Sigmoid colon (tissue), 7 donors: ENCODE data around the gene OR8B4. TPM values are rescaled to one million over a fixed set of nuclear protein-coding genes. Genes with fewer than 3 reads are reported as not detected.

Experiments
- DNase-seq: peaks from one replicate; pipeline ENCODE4 v3.0.0-alpha.2; 2019
- H3K27ac ChIP-seq, 4 donors: fragments of 200-600 bp; sonication (generic); one replicate each; pipeline ENCODE4 v1.5.1; 2016 to 2019; ENCODE audit warnings: mild to moderate bottlenecking in 1 of 4
- H3K27me3 ChIP-seq, 3 donors: fragments of 200-600 bp; sonication (generic); one replicate each; pipeline ENCODE4 v1.5.1; 2019; ENCODE audit warnings: mild to moderate bottlenecking in 1 of 3
- H3K36me3 ChIP-seq, 4 donors: fragments of 200-600 bp; sonication (generic); one replicate each; pipeline ENCODE4 v1.5.1; 2016 to 2019
- H3K4me1 ChIP-seq, 4 donors: fragments of 200-600 bp; sonication (generic); one replicate each; pipeline ENCODE4 v1.5.1; 2017 to 2019
- H3K4me3 ChIP-seq, 4 donors: fragments of 200-600 bp; sonication (generic); one replicate each; pipeline ENCODE4 v1.5.1; 2017 to 2019; ENCODE audit warnings: mild to moderate bottlenecking in 2 of 4, moderate library complexity in 1 of 4
- H3K9me3 ChIP-seq, 4 donors: fragments of 200-600 bp in 3 of 4; sonication (generic) in 3 of 4; one replicate each; pipeline versions ENCODE4 v1.5.1 to v1.6.1; 2013 to 2019
- CTCF ChIP-seq, 4 experiments: fragments of 450-650 bp in 3 of 4; fragments of 200-600 bp in 1 of 4; IDR thresholded peaks; one replicate each; pipeline ENCODE4 v1.5.1; 2016 to 2019; ENCODE audit warnings: antibody characterized with exemption in 4 of 4, mild to moderate bottlenecking in 3 of 4, moderate library complexity in 2 of 4
- EP300 ChIP-seq, 4 donors: sonication (generic); formaldehyde crosslinking; IDR thresholded peaks; one replicate each; pipeline ENCODE4 v1.6.1; 2017; ENCODE audit warnings: antibody characterized with exemption in 4 of 4
- POLR2A ChIP-seq, 2 donors: fragments of 450-650 bp; IDR thresholded peaks; one replicate each; pipeline ENCODE4 v1.6.1; 2016; ENCODE audit warnings: antibody characterized with exemption in 2 of 2, mild to moderate bottlenecking in 2 of 2, moderate library complexity in 2 of 2
- POLR2AphosphoS5 ChIP-seq, 4 donors: sonication (generic); formaldehyde crosslinking; IDR thresholded peaks; one replicate each; pipeline ENCODE4 v1.6.1; 2017; ENCODE audit warnings: antibody characterized with exemption in 4 of 4
- WGBS, 2 donors: extraction: QIAGEN DNeasy Blood & Tissue Kit; methylation state at CpG; one replicate each; pipeline ENCODE4 v1.1.7; 2013; 5-methylcytosine and 5-hydroxymethylcytosine counted together
- intact Hi-C: fragments of 100-400 bp; cut with DNase I; formaldehyde crosslinking; loops from one replicate; pipeline ENCODE4 v1.15.1; 2023
- polyA plus RNA-seq, 3 donors: library from polyadenylated mRNA; stranded (reverse); fragments of 200-250 nt; gene quantifications; one replicate each; pipeline ENCODE4 v1.2.3, GENCODE V29; 2013
- total RNA-seq, 4 donors: library from RNA; depleted of rRNA; stranded (reverse); fragments of >200 nt; gene quantifications; one replicate each; pipeline ENCODE4 v1.1.0, GENCODE V29; 2016
- donor health status: healthy with polysubstance abuse.
- donor health status: Bipolar disorder and iron deficiency.
- donor health status: healthy.

OR8B4 gene
- total and polyA plus RNA-seq, 7 donors = not detected

- WGBS, 2 donors = 72 to 84% methylated on average over 8 of the region's 8 CpGs
- TF ChIP-seq POLR2A (IDR thresholded peaks at IDR 0.05) = no peak
- no peak for TF ChIP-seq POLR2AphosphoS5 (IDR thresholded peaks at IDR 0.05)
- TF ChIP-seq EP300 (IDR thresholded peaks at IDR 0.05) = no peak
- TF ChIP-seq CTCF (IDR thresholded peaks at IDR 0.05) = no peak
- H3K4me1 ChIP-seq = no peaks in the 10 kb centered on the region
These were observed 42.8 kb upstream of the OR8B4 start for GRCh38 chr11:124467381-124467927.

GRCh38 chr11:124465368-124465767 is 40.7 kb upstream of the OR8B4 start:
- H3K4me1 ChIP-seq = no peaks in the 10 kb centered on the region
- intact Hi-C loops = no loop called here
- H3K36me3 ChIP-seq = no peaks in the 10 kb centered on the region
- DNase-seq = no peak
- no peaks in the 10 kb centered on the region for H3K9me3 ChIP-seq
- no peak for TF ChIP-seq POLR2AphosphoS5 (IDR thresholded peaks at IDR 0.05)
- no peak for TF ChIP-seq EP300 (IDR thresholded peaks at IDR 0.05)
- TF ChIP-seq CTCF (IDR thresholded peaks at IDR 0.05) = no peak
- no peak for TF ChIP-seq POLR2A (IDR thresholded peaks at IDR 0.05)
- H3K27ac ChIP-seq = no peak overlapping the region
- 83% methylated on average over 4 of the region's 4 CpGs for WGBS, 2 donors
- H3K4me3 ChIP-seq = no peak overlapping the region
- H3K27me3 ChIP-seq = no peaks in the 10 kb centered on the region

More at GRCh38 chr11:124467381-124467927, 42.8 kb upstream of the OR8B4 start:
- Histone ChIP-seq H3K27me3 (no peaks in the 10 kb centered on the region), H3K4me3 (no peak overlapping the region), H3K27ac (no peak overlapping the region), H3K9me3 (no peaks in the 10 kb centered on the region), H3K36me3 (no peaks in the 10 kb centered on the region)
- intact Hi-C loops = no loop called here
- no peak for DNase-seq

GRCh38 chr11:124463990-124464389 is 39.3 kb upstream of the OR8B4 start:
- no peaks in the 10 kb centered on the region for H3K36me3 ChIP-seq
- no peaks in the 10 kb centered on the region for H3K27me3 ChIP-seq
- intact Hi-C loops = no loop called here
- H3K27ac ChIP-seq = no peak overlapping the region
- no peaks in the 10 kb centered on the region for H3K9me3 ChIP-seq
- no peak for TF ChIP-seq CTCF (IDR thresholded peaks at IDR 0.05)
- TF ChIP-seq POLR2A (IDR thresholded peaks at IDR 0.05) = no peak
- TF ChIP-seq POLR2AphosphoS5 (IDR thresholded peaks at IDR 0.05) = no peak
- TF ChIP-seq EP300 (IDR thresholded peaks at IDR 0.05) = no peak
- no peak for DNase-seq
- WGBS, 2 donors = 74 to 81% methylated on average over 5 of the region's 5 CpGs
- H3K4me1 ChIP-seq = no peaks in the 10 kb centered on the region
- no peak overlapping the region for H3K4me3 ChIP-seq

GRCh38 chr11:124463324-124463723 is 38.7 kb upstream of the OR8B4 start:
- intact Hi-C loops = no loop called here

More at GRCh38 chr11:124463324-124463723, 38.7 kb upstream of the OR8B4 start:
- DNase-seq = no peak
- Histone ChIP-seq H3K9me3 (no peaks in the 10 kb centered on the region), H3K27ac (no peak overlapping the region), H3K27me3 (no peaks in the 10 kb centered on the region), H3K36me3 (no peaks in the 10 kb centered on the region), H3K4me3 (no peak overlapping the region), H3K4me1 (no peaks in the 10 kb centered on the region)
- 62 to 72% methylated on average over 3 of the region's 3 CpGs for WGBS, 2 donors
- TF ChIP-seq POLR2A (IDR thresholded peaks at IDR 0.05) (no peak), POLR2AphosphoS5 (IDR thresholded peaks at IDR 0.05) (no peak), EP300 (IDR thresholded peaks at IDR 0.05) (no peak), CTCF (IDR thresholded peaks at IDR 0.05) (no peak)
